Measurements from ENCODE around the gene SCGB1A1. TPM values are rescaled to one million over a fixed set of nuclear protein-coding genes. Genes with fewer than 3 reads are reported as not detected.
A peak's percentile ranks its signal among the peaks of the same experiment; 100 is the strongest.
"Not testable (repeated sequence)": the region's sequence is repeated elsewhere in the genome, so short reads cannot be mapped to it uniquely, and the experiment has no call there.

SCGB1A1 gene
- total RNA-seq, 4 donors from 2014 or later: 5.9 to 6.6 TPM; not detected in 2

DNA sequence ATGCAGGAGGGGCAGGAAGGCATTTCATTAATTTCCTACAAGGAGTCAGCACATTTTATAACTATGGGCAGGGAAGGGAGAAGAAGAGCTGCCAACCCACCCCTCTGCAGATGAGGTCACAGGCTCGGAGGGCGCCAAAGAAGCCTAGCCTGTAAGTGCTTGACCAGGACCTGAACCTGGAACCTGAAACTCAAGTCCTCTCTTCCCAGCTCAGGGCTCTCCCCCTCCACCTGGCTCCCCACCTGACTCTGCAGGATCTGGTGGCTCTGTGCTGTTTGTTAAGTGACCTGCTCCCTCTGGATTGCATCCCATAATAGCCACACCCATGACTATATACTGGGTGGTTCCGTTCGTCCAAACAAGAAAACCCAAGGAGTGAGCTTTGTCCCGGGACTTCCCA, 27.3 kb downstream of the SCGB1A1 start:
- TF ChIP-seq POLR2A (IDR thresholded peaks at IDR 0.05): no peak
- TF ChIP-seq, protein P1, sequence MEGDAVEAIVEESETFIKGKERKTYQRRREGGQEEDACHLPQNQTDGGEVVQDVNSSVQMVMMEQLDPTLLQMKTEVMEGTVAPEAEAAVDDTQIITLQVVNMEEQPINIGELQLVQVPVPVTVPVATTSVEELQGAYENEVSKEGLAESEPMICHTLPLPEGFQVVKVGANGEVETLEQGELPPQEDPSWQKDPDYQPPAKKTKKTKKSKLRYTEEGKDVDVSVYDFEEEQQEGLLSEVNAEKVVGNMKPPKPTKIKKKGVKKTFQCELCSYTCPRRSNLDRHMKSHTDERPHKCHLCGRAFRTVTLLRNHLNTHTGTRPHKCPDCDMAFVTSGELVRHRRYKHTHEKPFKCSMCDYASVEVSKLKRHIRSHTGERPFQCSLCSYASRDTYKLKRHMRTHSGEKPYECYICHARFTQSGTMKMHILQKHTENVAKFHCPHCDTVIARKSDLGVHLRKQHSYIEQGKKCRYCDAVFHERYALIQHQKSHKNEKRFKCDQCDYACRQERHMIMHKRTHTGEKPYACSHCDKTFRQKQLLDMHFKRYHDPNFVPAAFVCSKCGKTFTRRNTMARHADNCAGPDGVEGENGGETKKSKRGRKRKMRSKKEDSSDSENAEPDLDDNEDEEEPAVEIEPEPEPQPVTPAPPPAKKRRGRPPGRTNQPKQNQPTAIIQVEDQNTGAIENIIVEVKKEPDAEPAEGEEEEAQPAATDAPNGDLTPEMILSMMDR (IDR thresholded peaks at IDR 0.05): no peak
- WGBS, 2 donors: 51 to 58% methylated on average over 5 of the region's 5 CpGs
- intact Hi-C loops (cut with DNase I): no loop called here
- H3K4me3 ChIP-seq: no peak overlapping the region
- no peaks in the 10 kb centered on the region for H3K9me3 ChIP-seq
- H3K27me3 ChIP-seq: no peaks in the 10 kb centered on the region
- no peaks in the 10 kb centered on the region for H3K36me3 ChIP-seq
- DNase-seq: no peak
- H3K4me1 ChIP-seq: peaks cover 20 to 39% (median 38%) of the 10 kb centered on the region in 3 donors
- H3K27ac ChIP-seq: peak overlapping the region in 3 of 4 donors; percentile 86 to 96 (median 87)

DNA sequence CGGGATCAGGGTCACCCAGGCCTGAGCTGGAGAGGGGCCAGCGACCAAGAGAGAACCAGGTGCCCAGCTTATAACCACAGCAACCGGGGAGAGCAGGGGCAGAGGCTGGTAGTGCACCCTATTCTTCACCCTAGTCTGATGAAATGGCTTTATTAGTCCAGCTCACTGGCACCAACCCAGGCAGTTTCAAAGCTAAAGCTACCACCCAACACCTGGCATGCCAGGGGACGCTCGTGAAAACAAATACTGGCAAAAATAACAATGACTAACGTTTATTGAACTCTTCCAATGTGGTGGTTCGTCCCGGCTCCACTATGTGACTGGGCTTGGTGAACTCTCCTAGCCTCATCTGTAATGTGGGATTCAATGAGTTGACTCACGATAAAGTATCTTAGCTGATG, 30.6 kb downstream of the SCGB1A1 start:
- peaks cover 15 to 26% (median 22%) of the 10 kb centered on the region in 3 donors for H3K4me1 ChIP-seq
- 41 to 51% methylated on average over 9 of the region's 9 CpGs for WGBS, 2 donors
- no peak for DNase-seq
- H3K9me3 ChIP-seq: no peaks in the 10 kb centered on the region
- H3K27ac ChIP-seq: peak overlapping the region in 1 of 4 donors; percentile 55
- no peak overlapping the region for H3K4me3 ChIP-seq
- H3K36me3 ChIP-seq: no peaks in the 10 kb centered on the region
- TF ChIP-seq, protein P1 (IDR thresholded peaks at IDR 0.05): peak in 2 of 6 experiments; percentile 18
- no peak for TF ChIP-seq POLR2A (IDR thresholded peaks at IDR 0.05)
- H3K27me3 ChIP-seq: no peaks in the 10 kb centered on the region
- intact Hi-C loops (cut with DNase I): no loop called here

DNA sequence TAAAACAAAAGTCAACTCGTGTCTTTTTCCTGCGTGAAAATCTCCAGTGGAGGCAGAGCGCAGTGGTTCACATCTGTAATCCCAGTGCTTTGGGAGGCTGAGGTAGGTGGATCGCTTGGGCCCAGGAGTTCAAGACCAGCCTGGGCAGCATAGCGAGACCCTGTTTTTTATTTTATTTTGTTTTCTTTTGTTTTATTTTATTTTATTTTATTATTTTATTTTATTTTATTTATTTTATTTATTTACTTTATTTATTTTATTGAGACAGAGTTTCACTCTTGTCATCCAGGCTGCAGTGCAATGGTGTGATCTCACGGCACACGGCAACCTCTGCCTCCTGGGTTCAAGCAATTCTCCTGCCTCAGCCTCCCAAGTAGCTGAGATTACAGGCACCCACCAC, 31.1 kb downstream of the SCGB1A1 start:
- WGBS, 2 donors: 72 to 78% methylated on average over 7 of the region's 7 CpGs
- H3K36me3 ChIP-seq; H3K4me3 ChIP-seq; H3K27me3 ChIP-seq; DNase-seq; H3K27ac ChIP-seq; H3K9me3 ChIP-seq; intact Hi-C loops (cut with DNase I): not testable (repeated sequence)
- H3K4me1 ChIP-seq: peaks cover 11 to 22% (median 18%) of the 10 kb centered on the region in 3 donors

DNA sequence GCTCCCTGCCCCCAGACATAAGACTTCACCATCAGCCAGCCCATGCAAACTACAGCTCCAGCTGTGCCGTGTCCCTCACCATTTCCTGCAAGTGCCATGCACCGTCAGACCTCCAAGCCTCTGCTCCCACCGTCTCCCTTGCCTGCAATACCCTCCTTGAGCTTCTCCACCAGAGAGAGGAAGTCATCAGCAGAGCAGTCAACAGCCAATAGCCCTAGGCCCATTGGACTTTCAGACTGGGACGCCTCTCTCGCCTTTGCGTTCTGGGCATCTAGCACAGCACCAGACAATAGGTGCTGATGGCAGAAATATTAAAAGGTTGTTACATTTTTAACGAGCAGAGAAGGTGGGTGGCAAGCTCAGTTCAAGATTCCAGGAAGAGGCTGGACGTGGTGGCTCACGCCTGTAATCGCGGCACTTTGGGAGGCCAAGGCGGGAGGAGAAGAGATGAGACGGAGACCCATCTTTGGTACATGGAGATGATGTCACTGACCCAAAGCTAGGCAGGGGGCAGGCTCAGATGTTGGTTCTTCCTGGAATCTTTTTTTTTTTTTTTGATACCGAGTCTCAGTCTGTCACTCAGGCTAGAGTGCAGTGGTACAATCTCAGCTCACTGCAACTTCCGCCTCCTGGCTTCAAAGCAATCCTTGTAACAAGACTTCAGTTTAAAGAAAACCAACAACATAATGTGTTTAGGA, 31.9 kb downstream of the SCGB1A1 start:
- WGBS, 2 donors: 79 to 84% methylated on average over 13 to 15 of the region's 15 CpGs
- Histone ChIP-seq H3K4me1 (peaks cover 3 to 15% (median 10%) of the 10 kb centered on the region in 3 donors), H3K27me3 (no peaks in the 10 kb centered on the region), H3K36me3 (no peaks in the 10 kb centered on the region), H3K27ac (no peak overlapping the region), H3K4me3 (no peak overlapping the region), H3K9me3 (no peaks in the 10 kb centered on the region)
- intact Hi-C loops (cut with DNase I): no loop called here
- TF ChIP-seq, protein P1 (IDR thresholded peaks at IDR 0.05): no peak
- TF ChIP-seq POLR2A (IDR thresholded peaks at IDR 0.05): no peak
- DNase-seq: no peak

DNA sequence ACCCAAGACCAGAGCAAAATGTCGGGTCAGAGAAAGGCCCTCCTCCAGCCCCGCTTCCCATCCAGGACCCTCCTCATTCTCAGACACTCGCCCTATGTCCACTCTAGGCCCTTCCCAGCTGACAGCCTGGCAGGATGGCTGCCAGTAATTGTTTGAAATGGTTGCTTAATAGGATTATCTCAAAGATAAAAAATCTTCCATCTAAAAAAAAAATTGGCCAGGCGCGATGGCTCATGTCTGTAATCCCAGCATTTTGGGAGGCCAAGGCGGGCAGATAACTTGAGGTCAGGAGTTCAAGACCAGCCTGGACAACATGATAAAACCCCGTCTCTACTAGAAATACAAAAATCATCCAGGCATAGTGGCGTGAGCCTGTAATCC, 32.4 kb downstream of the SCGB1A1 start:
- DNase-seq: no peak
- WGBS, 2 donors: 77 to 86% methylated on average over 8 of the region's 8 CpGs
- intact Hi-C loops (cut with DNase I): no loop called here
- H3K4me3 ChIP-seq: no peak overlapping the region
- H3K27me3 ChIP-seq: no peaks in the 10 kb centered on the region
- H3K27ac ChIP-seq: no peak overlapping the region
- no peak for TF ChIP-seq POLR2A (IDR thresholded peaks at IDR 0.05)
- TF ChIP-seq, protein P1 (IDR thresholded peaks at IDR 0.05): no peak
- H3K9me3 ChIP-seq: no peaks in the 10 kb centered on the region
- peaks cover 0 to 9% (median 4%) of the 10 kb centered on the region in 3 donors for H3K4me1 ChIP-seq
- no peaks in the 10 kb centered on the region for H3K36me3 ChIP-seq

Measured in esophagus squamous epithelium (tissue), 5 donors.